Measurements from ENCODE around the gene REC114.
"Not testable (repeated sequence)": the region's sequence is repeated elsewhere in the genome, so short reads cannot be mapped to it uniquely, and the experiment has no call there.

The REC114 gene

DNA sequence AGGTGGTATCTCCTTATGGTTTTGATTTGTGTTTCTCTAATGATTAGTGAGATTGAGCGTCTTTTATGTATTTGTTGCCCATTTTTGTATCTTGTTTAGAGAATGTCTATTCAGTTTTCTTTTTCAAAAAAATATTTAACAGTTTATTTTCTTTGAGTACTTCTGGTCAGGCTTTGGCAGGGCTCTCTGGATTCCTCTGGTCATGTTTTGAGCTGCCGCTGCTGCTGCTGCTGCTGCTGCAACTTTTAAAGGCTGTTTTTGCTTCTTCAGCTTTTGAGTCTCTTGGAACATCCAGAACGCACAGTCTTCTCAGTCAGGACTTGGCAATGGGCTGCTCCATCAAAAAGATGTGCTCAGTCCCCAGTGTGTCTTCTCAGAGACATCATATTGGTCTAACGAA lies 40.1 kb downstream of the REC114 start:
- H3K27ac ChIP-seq, result no peak overlapping the region
- TF ChIP-seq, protein P1, sequence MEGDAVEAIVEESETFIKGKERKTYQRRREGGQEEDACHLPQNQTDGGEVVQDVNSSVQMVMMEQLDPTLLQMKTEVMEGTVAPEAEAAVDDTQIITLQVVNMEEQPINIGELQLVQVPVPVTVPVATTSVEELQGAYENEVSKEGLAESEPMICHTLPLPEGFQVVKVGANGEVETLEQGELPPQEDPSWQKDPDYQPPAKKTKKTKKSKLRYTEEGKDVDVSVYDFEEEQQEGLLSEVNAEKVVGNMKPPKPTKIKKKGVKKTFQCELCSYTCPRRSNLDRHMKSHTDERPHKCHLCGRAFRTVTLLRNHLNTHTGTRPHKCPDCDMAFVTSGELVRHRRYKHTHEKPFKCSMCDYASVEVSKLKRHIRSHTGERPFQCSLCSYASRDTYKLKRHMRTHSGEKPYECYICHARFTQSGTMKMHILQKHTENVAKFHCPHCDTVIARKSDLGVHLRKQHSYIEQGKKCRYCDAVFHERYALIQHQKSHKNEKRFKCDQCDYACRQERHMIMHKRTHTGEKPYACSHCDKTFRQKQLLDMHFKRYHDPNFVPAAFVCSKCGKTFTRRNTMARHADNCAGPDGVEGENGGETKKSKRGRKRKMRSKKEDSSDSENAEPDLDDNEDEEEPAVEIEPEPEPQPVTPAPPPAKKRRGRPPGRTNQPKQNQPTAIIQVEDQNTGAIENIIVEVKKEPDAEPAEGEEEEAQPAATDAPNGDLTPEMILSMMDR (conservative IDR thresholded peaks at IDR 0.05), result no peak

DNA sequence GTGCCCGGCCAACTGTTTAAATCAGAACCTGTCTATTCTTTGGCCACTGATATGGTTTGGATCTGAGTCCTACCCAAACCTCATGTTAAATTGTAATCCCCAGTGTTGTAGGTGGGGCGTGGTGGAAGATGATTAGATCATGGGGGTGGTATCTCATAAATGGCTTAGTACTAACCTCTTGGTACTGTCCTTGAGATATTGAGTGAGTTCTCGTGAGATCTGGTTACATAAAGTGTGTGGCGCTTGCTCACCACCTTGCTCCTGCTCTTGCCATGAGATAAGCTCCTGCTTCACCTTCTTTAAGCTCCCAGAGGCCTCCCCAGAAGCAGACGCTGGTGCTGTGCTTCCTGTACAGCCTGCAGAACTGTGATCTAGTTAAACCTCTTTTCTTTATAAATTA lies 42.4 kb downstream of the REC114 start:
- H3K27ac ChIP-seq, result no peak overlapping the region
- TF ChIP-seq, protein P1 (conservative IDR thresholded peaks at IDR 0.05), result no peak

DNA sequence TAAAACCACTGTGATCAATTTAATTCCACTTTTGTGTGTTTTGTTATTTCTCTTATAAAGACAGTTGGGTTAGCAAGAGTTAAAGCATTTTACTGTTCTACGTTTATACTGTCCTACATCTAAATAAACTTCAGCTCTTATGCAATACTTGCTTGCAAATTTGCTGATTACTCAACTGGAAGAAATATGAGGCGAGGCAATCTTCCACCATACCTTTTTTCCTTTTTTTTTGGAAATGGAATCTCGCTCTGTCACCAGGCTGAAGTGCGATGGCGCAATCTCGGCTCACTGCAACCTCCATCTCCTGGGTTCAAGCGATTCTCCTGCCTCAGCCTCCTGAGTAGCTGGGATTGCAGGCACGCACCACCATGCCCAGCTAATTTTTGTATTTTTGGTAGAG lies 42.9 kb downstream of the REC114 start:
- H3K27ac ChIP-seq, result not testable (repeated sequence)

DNA sequence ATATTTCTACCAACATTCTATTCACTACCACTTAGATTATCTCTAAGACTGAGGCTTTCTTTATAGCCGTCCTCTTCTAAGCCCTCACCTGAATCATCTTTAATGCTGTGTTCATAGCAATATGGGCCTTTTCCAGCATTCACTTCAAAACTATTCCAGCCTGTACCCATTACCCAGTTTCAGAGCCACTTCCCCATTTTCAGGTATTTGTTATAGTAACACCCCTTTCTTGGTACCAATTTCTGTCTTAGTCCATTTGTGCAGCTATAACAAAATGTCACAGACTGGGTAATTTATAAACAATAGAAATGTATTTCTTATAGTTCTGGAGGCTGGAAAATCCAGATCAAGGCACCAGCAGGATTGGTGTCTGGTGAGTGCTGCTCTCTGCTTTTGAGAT lies 45.7 kb downstream of the REC114 start:
- TF ChIP-seq, protein P1 (conservative IDR thresholded peaks at IDR 0.05), result no peak
- H3K27ac ChIP-seq, result no peak overlapping the region

DNA sequence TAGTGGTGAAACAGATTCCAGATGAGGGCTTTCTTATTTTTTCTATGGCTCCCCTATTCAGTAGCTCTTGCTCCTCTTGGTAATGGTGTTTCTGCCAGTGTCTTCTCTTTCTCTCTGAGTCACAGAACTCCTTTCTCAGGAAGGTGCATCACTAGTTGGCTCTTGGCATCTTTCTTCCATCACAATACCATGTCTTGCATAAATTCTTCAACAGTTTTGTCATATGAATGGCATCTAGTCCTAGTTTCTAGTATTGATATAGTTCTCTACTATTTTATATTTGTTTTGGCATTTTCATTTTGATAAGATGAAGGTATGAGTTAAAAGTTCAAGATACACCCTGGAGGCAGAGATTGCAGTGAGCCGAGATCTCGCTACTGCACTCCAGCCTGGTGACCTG lies 51.0 kb downstream of the REC114 start:
- TF ChIP-seq, protein P1 (conservative IDR thresholded peaks at IDR 0.05), result no peak
- H3K27ac ChIP-seq, result no peak overlapping the region

GRCh38 chr15:73495181-73495580 lies 52.2 kb downstream of the REC114 start:
- H3K27ac ChIP-seq, result no peak overlapping the region
- TF ChIP-seq, protein P1 (conservative IDR thresholded peaks at IDR 0.05), result no peak

- TF ChIP-seq, protein P1 (conservative IDR thresholded peaks at IDR 0.05), result no peak
- no peak overlapping the region for H3K27ac ChIP-seq
Measured at GRCh38 chr15:73500696-73501095, 57.7 kb downstream of the REC114 start.

DNA sequence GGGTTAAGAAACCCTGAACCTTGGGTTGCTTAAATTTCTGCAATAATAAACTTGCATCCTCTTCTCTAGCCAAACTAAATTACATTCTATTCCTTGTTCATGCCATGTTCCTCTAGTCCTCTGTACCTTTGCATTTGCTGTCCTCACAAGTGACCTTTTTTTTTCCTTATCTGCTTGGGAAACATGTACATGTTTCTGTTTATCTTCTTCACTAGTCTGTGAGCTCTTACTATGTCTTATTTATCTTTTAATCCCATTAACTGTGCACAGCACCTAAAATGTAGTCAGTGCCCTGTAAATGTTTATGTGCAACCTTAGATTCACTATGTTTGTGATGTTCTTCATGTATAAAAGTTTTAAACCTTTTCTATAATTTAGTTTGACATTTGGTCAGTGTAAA lies 61.9 kb downstream of the REC114 start:
- no peak overlapping the region for H3K27ac ChIP-seq
- TF ChIP-seq, protein P1 (conservative IDR thresholded peaks at IDR 0.05), result no peak
